ENCODE data around the gene TMEM80. TPM values are rescaled to one million over a fixed set of nuclear protein-coding genes. Genes with fewer than 3 reads are reported as not detected.

TMEM80 gene
- total and polyA plus RNA-seq, 10 of the 15 experiments (the other 5 are each of a cell fraction or from before 2014, with no cell fraction given), result 6.7 to 30.9 (median 20.7) TPM

GRCh38 chr11:691710-692590 lies 3.7 kb upstream of the TMEM80 start:
- no TSS peak for BruUV-seq (replicated peaks)
- no peak overlapping the region for H3K27ac ChIP-seq (ENCODE audit: control insufficient read depth, insufficient read depth)
- TF ChIP-seq ZBTB33 (IDR thresholded peaks at IDR 0.05) (no peak), SMAD1 (IDR thresholded peaks at IDR 0.05; ENCODE audit: low read depth, partially characterized antibody) (no peak), MEF2B (IDR thresholded peaks at IDR 0.05; ENCODE audit: partially characterized antibody, poor library complexity, severe bottlenecking) (no peak), REST (IDR thresholded peaks at IDR 0.05; ENCODE audit: low read depth, low read length) (no peak), FOS (IDR thresholded peaks at IDR 0.05; ENCODE audit: borderline replicate concordance, extremely low read depth, insufficient read length) (no peak), ZNF207 (IDR thresholded peaks at IDR 0.05; ENCODE audit: borderline replicate concordance) (no peak), SIX5 (IDR thresholded peaks at IDR 0.05; ENCODE audit: low read depth, low read length, severe bottlenecking) (no peak), IRF5 (IDR thresholded peaks at IDR 0.05; ENCODE audit: borderline replicate concordance) (no peak), GABPA (IDR thresholded peaks at IDR 0.05; ENCODE audit: low read depth) (no peak), CEBPB (IDR thresholded peaks at IDR 0.05; ENCODE audit: borderline replicate concordance in 1 of 2, low read depth in 2 of 2, low read length in 2 of 2) (no peak)

More at GRCh38 chr11:691710-692590, 3.7 kb upstream of the TMEM80 start:
- peaks cover 10 to 11% of the 10 kb centered on the region in 2 experiments; a peak in 3 of 4 replicates for H3K36me3 ChIP-seq (ENCODE audit: control insufficient read depth in 2 of 2, insufficient read depth in 2 of 2, low read length in 1 of 2)
- no peak for FAIRE-seq
- ChIA-PET RAD21 (ENCODE audit: unreplicated experiment) (interaction anchor here (0.7 to 8.1 kb wide), 2 partner anchors 29 to 78 kb away, joined by 4 to 112 read pairs; no protein-coding TSS in a partner anchor), SMC1A (ENCODE audit: uncharacterized antibody, unreplicated experiment) (interaction anchor here (1.5 kb wide), 1 partner anchor 30 kb away, joined by 3 read pairs; no protein-coding TSS in a partner anchor), POLR2A (interaction anchor here (0.6 to 6.5 kb wide), 4 partner anchors 9 to 31 kb away, joined by 3 to 72 read pairs (median 4); no protein-coding TSS in a partner anchor), CTCF (interaction anchor here (0.6 to 0.8 kb wide), 2 partner anchors 114 to 173 kb away, joined by 3 to 4 read pairs; no protein-coding TSS in a partner anchor)
- H3K9ac ChIP-seq (ENCODE audit: control insufficient read depth, insufficient read depth, low read length), result no peak overlapping the region
- H3K79me2 ChIP-seq (ENCODE audit: control insufficient read depth, insufficient read depth, low read length), result peaks cover 33% of the 10 kb centered on the region
- 99% methylated on average over 18 of the region's 18 CpGs for WGBS (ENCODE audit: insufficient coverage, insufficient replicate concordance, low lambda C conversion rate, missing lambda C conversion rate)
- H3K9me3 ChIP-seq (replicated peaks; ENCODE audit: control insufficient read depth, insufficient read depth, low read length), result no peaks in the 10 kb centered on the region
- no peak for DNase-seq (ENCODE audit: low read depth, low spot score)
- in situ Hi-C loops (cut with MboI) (no loop called here), intact Hi-C loops (cut with micrococcal nuclease; ENCODE audit: unreplicated experiment) (no loop called here)
- no peak overlapping the region for H3K4me3 ChIP-seq
- H2AFZ ChIP-seq (ENCODE audit: control insufficient read depth, low read depth, low read length), result no peak overlapping the region
- peaks cover 16% of the 10 kb centered on the region for H3K4me1 ChIP-seq (ENCODE audit: control insufficient read depth, insufficient read depth, low read length)
- no peaks in the 10 kb centered on the region; the same call in 1 of the 2 replicates for H4K20me1 ChIP-seq (ENCODE audit: control insufficient read depth, insufficient read depth)
- H3K27me3 ChIP-seq (replicated peaks in 1 of 2; ENCODE audit: control insufficient read depth in 2 of 2, insufficient read depth in 2 of 2, low read length in 1 of 2), result no peaks in the 10 kb centered on the region
- no peak for ATAC-seq
- H3K4me2 ChIP-seq (ENCODE audit: control insufficient read depth, insufficient read depth), result peak overlapping the region; percentile 55

Data from GM12878 (cell line).